Ecto neural progenitor cell (in vitro differentiated cells): Measurements from ENCODE around the gene PTPRN.
"Not testable (repeated sequence)": the region's sequence is repeated elsewhere in the genome, so short reads cannot be mapped to it uniquely, and the experiment has no call there.

Source experiments
- DNase-seq: peaks from one replicate; pipeline ENCODE4 v3.0.0-alpha.2; 2018; ENCODE audit warnings: low spot score

PTPRN gene

GRCh38 chr2:219309278-219309677 is at the start of gene PTPRN:
Gene PTPRN, minus strand, starts transcription at chr2:219309401. Its CDS starts 69 bp downstream, at chr2:219309332.
- DNase-seq = no peak

- no peak for DNase-seq
Observed at GRCh38 chr2:219358170-219359075, 49.2 kb upstream of the PTPRN start.

- no peak for DNase-seq
Observed at GRCh38 chr2:219356834-219357233, 47.6 kb upstream of the PTPRN start.

GRCh38 chr2:219354582-219354981 is 45.4 kb upstream of the PTPRN start:
- DNase-seq = no peak

- no peak for DNase-seq
Observed at GRCh38 chr2:219353129-219353528, 43.9 kb upstream of the PTPRN start.

GRCh38 chr2:219352448-219353023 is 43.3 kb upstream of the PTPRN start:
- DNase-seq = peak; percentile 80

GRCh38 chr2:219350710-219351221 is 41.6 kb upstream of the PTPRN start:
- peak; percentile 86 for DNase-seq

GRCh38 chr2:219350215-219350614 is 41.0 kb upstream of the PTPRN start:
- DNase-seq = no peak

GRCh38 chr2:219344751-219345430 is 35.7 kb upstream of the PTPRN start:
- DNase-seq = no peak

- no peak for DNase-seq
Observed at GRCh38 chr2:219335373-219335786, 26.2 kb upstream of the PTPRN start.

- DNase-seq = no peak
Observed at GRCh38 chr2:219334076-219334475, 24.9 kb upstream of the PTPRN start.

- no peak for DNase-seq
Observed at GRCh38 chr2:219332542-219332941, 23.3 kb upstream of the PTPRN start, which contains the start of gene RESP18. Gene RESP18, minus strand, starts transcription at chr2:219332744.

GRCh38 chr2:219331560-219332213 is 22.5 kb upstream of the PTPRN start:
- peak; percentile 82 for DNase-seq

- DNase-seq = no peak
Observed at GRCh38 chr2:219327719-219328118, 18.5 kb upstream of the PTPRN start.

GRCh38 chr2:219325657-219326315 is 16.6 kb upstream of the PTPRN start:
- DNase-seq = no peak

GRCh38 chr2:219325136-219325535 is 15.9 kb upstream of the PTPRN start:
- no peak for DNase-seq

GRCh38 chr2:219323434-219323833 is 14.2 kb upstream of the PTPRN start:
- DNase-seq = no peak

GRCh38 chr2:219314804-219315468 is 5.7 kb upstream of the PTPRN start:
- DNase-seq = no peak

GRCh38 chr2:219312683-219313263 is 3.6 kb upstream of the PTPRN start:
- not testable (repeated sequence) for DNase-seq
